DND-41 (cell line): ENCODE results near the gene ZFYVE28.
"Not testable (repeated sequence)": the region's sequence is repeated elsewhere in the genome, so short reads cannot be mapped to it uniquely, and the experiment has no call there.

ENCODE experiments used
- ATAC-seq: fragments of 200-7000 bp; cut with Tn5 transposase; 3 replicates; pipeline ENCODE4 v1.9.1; 2021; ENCODE audit warnings: low read depth; ENCODE audit not compliant: insufficient read depth
- DNase-seq: peaks from one replicate; pipeline ENCODE4 v3.0.0-alpha.2; 2020
- H2AFZ ChIP-seq: 2 replicates; pipeline ENCODE4 v1.6.0; 2012; ENCODE audit warnings: low read depth, low read length
- H3K27ac ChIP-seq: 2 replicates; pipeline ENCODE4 v1.5.1; 2012; ENCODE audit warnings: low read length, inconsistent platforms
- H3K27me3 ChIP-seq: fragments of 200-600 bp; sonication (generic); 2 replicates; pipeline ENCODE4 v1.6.0; 2012; ENCODE audit warnings: low read length, mild to moderate bottlenecking, inconsistent platforms; ENCODE audit not compliant: insufficient read depth, poor library complexity
- H3K36me3 ChIP-seq: 2 replicates; pipeline ENCODE4 v1.5.1; 2012; ENCODE audit warnings: low read length, inconsistent platforms; ENCODE audit not compliant: insufficient read depth
- H3K4me1 ChIP-seq: 2 replicates; pipeline ENCODE4 v1.5.1; 2012; ENCODE audit warnings: mild to moderate bottlenecking, low read length; ENCODE audit not compliant: insufficient read depth
- H3K4me2 ChIP-seq: 2 replicates; pipeline ENCODE4 v1.6.0; 2012; ENCODE audit warnings: mild to moderate bottlenecking, moderate library complexity, low read length, inconsistent platforms; ENCODE audit not compliant: insufficient read depth
- H3K4me3 ChIP-seq, 2 experiments: fragments of 200-600 bp in 1 of 2; shearing (Covaris generic) in 1 of 2; 2 replicates each; pipeline ENCODE4 v1.5.1; 2012 to 2016; ENCODE audit warnings: inconsistent platforms in 2 of 2, low read length in 2 of 2, mild to moderate bottlenecking in 2 of 2, low read depth in 1 of 2, moderate library complexity in 1 of 2
- H3K79me2 ChIP-seq: 2 replicates; pipeline ENCODE4 v1.6.0; 2012; ENCODE audit warnings: low read length, inconsistent platforms; ENCODE audit not compliant: insufficient read depth
- H3K9ac ChIP-seq: 2 replicates; pipeline ENCODE4 v1.6.0; 2012; ENCODE audit warnings: low read depth, mild to moderate bottlenecking, inconsistent platforms, low read length, moderate library complexity
- H3K9me3 ChIP-seq: 2 replicates; pipeline ENCODE4 v1.5.1; 2012; ENCODE audit warnings: low read length, moderate library complexity, mild to moderate bottlenecking, inconsistent platforms; ENCODE audit not compliant: insufficient read depth, severe bottlenecking
- H4K20me1 ChIP-seq: 2 replicates; pipeline ENCODE4 v1.6.0; 2012; ENCODE audit warnings: low read length; ENCODE audit not compliant: insufficient read depth
- CTCF ChIP-seq: IDR thresholded peaks from 2 replicates; pipeline ENCODE4 v1.5.1; 2012; ENCODE audit warnings: borderline replicate concordance, low read length, moderate library complexity, mild to moderate bottlenecking; ENCODE audit not compliant: poor library complexity, severe bottlenecking; ENCODE audit errors: extremely low read depth
- EZH2 ChIP-seq: IDR thresholded peaks from 3 replicates; pipeline ENCODE4 v1.6.1; 2012; ENCODE audit warnings: borderline replicate concordance, low read depth, mild to moderate bottlenecking, moderate library complexity, low read length, inconsistent platforms; ENCODE audit not compliant: severe bottlenecking

The ZFYVE28 gene

GRCh38 chr4:2382769-2383202 is 35.7 kb downstream of the ZFYVE28 start:
- not testable (repeated sequence) for H4K20me1 ChIP-seq, ATAC-seq, H3K36me3 ChIP-seq, H3K4me1 ChIP-seq, H3K79me2 ChIP-seq, H2AFZ ChIP-seq, H3K27ac ChIP-seq, H3K9me3 ChIP-seq, H3K4me3 ChIP-seq, H3K4me2 ChIP-seq, H3K9ac ChIP-seq, DNase-seq
- peaks cover 37% of the 10 kb centered on the region for H3K27me3 ChIP-seq

GRCh38 chr4:2380589-2380988 is 37.9 kb downstream of the ZFYVE28 start:
- not testable (repeated sequence) for H3K4me3 ChIP-seq, H3K36me3 ChIP-seq, H3K4me2 ChIP-seq, H3K27ac ChIP-seq, H4K20me1 ChIP-seq, H2AFZ ChIP-seq, H3K9me3 ChIP-seq, H3K9ac ChIP-seq, ATAC-seq, H3K79me2 ChIP-seq, H3K4me1 ChIP-seq, DNase-seq
- peaks cover 31% of the 10 kb centered on the region for H3K27me3 ChIP-seq

DNA sequence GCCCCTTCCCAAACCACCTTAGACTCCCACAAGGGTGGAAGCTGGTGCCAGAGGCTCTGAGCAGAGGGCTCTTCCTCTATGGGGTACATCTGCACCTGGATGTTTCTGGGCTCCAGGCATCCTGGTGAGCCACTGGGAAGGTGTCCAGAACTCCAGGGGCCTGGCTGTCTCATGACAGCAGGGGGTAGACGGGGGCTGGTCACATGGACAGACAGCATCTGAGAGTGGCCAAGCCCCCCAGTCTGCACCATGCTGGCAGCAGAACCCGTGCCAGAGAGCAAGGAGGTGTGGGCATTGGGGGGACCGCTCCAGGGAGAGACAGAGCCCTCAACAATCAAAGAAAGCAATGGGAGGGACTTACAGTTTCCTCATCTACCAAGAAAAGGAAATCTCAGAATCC is 39.5 kb downstream of the ZFYVE28 start:
- Histone ChIP-seq H3K4me3 (no peak overlapping the region), H3K9me3 (peaks cover under 1% of the 10 kb centered on the region), H3K9ac (no peak overlapping the region), H2AFZ (no peak overlapping the region), H3K79me2 (no peaks in the 10 kb centered on the region), H3K27me3 (peaks cover 18% of the 10 kb centered on the region), H3K36me3 (no peaks in the 10 kb centered on the region), H3K4me1 (no peaks in the 10 kb centered on the region), H4K20me1 (no peaks in the 10 kb centered on the region), H3K4me2 (no peak overlapping the region), H3K27ac (no peak overlapping the region)
- TF ChIP-seq EZH2 (no peak), CTCF (no peak)
- no peak for ATAC-seq
- no peak for DNase-seq

- Histone ChIP-seq H3K4me3 (no peak overlapping the region), H3K9me3 (peaks cover 4% of the 10 kb centered on the region), H3K27ac (no peak overlapping the region), H3K27me3 (peaks cover 14% of the 10 kb centered on the region), H3K9ac (no peak overlapping the region), H2AFZ (no peak overlapping the region), H3K79me2 (no peaks in the 10 kb centered on the region), H3K4me1 (no peaks in the 10 kb centered on the region), H3K4me2 (no peak overlapping the region), H4K20me1 (no peaks in the 10 kb centered on the region), H3K36me3 (no peaks in the 10 kb centered on the region)
- ATAC-seq (no peak), DNase-seq (no peak)
- TF ChIP-seq EZH2 (no peak), CTCF (no peak)
Observed at GRCh38 chr4:2378401-2378800, 40.0 kb downstream of the ZFYVE28 start.
